ENCODE measurements around the gene CSF1R. TPM values are rescaled to one million over a fixed set of nuclear protein-coding genes. Genes with fewer than 3 reads are reported as not detected.

CSF1R gene
- total RNA-seq, 1 donor from 2014 or later = not detected

DNA sequence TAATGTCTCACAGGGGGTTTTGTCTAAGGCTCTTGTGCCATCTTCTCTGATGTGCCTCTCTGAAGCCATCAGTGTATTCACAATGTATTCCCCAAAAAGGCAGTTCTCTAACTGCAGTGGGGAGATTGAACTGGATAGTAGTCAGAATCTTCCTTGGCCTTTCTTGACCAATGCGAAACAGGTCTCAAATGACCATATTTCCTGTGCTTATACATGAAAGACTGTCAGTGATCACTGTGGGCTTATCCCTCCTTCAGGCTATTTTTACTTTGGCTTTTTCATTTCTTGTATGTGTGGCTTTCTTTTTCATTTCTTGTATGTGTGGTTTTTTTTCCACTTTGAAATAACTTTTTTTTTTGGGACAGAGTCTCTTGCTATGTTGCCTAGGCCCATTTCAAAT is 66.1 kb downstream of the CSF1R start:
- TF ChIP-seq, protein P1, sequence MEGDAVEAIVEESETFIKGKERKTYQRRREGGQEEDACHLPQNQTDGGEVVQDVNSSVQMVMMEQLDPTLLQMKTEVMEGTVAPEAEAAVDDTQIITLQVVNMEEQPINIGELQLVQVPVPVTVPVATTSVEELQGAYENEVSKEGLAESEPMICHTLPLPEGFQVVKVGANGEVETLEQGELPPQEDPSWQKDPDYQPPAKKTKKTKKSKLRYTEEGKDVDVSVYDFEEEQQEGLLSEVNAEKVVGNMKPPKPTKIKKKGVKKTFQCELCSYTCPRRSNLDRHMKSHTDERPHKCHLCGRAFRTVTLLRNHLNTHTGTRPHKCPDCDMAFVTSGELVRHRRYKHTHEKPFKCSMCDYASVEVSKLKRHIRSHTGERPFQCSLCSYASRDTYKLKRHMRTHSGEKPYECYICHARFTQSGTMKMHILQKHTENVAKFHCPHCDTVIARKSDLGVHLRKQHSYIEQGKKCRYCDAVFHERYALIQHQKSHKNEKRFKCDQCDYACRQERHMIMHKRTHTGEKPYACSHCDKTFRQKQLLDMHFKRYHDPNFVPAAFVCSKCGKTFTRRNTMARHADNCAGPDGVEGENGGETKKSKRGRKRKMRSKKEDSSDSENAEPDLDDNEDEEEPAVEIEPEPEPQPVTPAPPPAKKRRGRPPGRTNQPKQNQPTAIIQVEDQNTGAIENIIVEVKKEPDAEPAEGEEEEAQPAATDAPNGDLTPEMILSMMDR (IDR thresholded peaks at IDR 0.05; ENCODE audit: partially characterized antibody, unreplicated experiment) = no peak
- Mint-ChIP-seq H3K36me3 (ENCODE audit: unreplicated experiment) (peaks cover 8% of the 10 kb centered on the region), H3K4me1 (ENCODE audit: low read depth, unreplicated experiment) (no peaks in the 10 kb centered on the region), H3K9me3 (ENCODE audit: unreplicated experiment) (no peaks in the 10 kb centered on the region), H3K27me3 (ENCODE audit: unreplicated experiment) (no peaks in the 10 kb centered on the region), H3K4me3 (ENCODE audit: unreplicated experiment) (no peak overlapping the region), H3K27ac (ENCODE audit: unreplicated experiment) (no peak overlapping the region)
- DNase-seq = no peak

DNA sequence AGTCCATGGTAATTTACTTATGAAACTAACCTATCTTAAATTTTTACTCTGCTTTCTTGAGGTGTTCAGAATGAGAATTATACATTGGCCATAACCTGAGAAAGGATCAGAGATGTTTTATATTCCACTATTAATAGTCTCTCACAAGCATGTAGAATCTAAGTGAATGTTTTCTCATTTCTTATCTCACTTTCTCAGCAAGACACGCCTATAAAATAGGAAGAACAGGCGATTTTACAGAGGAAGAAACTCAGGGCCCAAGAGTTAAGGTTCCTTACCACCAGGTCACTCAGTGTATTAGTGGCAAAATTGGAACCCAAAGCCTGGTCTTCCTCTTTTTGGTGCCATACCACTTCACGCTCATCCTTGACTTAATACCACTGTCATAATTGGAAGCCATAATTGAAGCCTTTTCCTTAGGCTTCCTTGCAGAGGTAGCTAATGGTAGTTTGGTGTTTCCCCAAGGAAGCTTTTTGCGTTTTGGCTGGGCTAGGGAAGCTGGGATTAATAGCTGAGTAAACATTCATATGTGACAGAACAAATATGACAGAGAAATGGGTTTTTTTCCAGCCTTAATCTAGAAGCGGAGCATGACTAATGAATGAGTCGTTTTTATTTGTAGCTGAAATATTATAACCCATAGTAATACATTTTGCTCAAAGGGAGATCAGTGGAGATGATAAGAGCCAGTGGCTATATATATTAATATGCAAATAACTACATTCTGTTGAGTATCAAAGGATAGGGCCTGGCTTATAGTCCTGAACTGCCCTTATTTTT is 68.9 kb downstream of the CSF1R start:
- no peaks in the 10 kb centered on the region for H3K27me3 Mint-ChIP-seq (ENCODE audit: unreplicated experiment)
- peaks cover 16% of the 10 kb centered on the region for H3K36me3 Mint-ChIP-seq (ENCODE audit: unreplicated experiment)
- H3K9me3 Mint-ChIP-seq (ENCODE audit: unreplicated experiment) = no peaks in the 10 kb centered on the region

DNA sequence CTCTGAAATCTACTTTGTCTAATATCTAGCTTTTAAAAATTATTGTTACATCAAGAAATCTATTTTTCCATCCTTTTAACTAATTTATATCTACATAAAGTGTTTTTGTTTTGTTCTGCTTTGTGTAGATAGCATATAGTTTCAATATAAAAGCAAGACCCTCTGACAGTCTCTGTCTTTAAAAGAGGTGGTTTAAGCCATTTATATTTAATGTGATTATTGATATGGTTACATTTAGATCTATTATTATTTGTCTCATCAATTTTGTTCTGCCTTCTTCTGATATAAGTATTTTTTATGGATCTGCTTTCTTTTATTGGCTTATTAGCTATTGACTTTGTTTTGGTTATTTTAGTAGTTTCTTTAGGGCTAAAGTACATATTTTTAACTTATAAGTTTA is 69.8 kb downstream of the CSF1R start:
- no peaks in the 10 kb centered on the region for H3K27me3 Mint-ChIP-seq (ENCODE audit: unreplicated experiment)
- TF ChIP-seq, protein P1 (IDR thresholded peaks at IDR 0.05; ENCODE audit: partially characterized antibody, unreplicated experiment) = no peak
- H3K36me3 Mint-ChIP-seq (ENCODE audit: unreplicated experiment) = peaks cover 16% of the 10 kb centered on the region

More for the DNA sequence above, 68.9 kb downstream of the CSF1R start:
- no peak for DNase-seq
- Mint-ChIP-seq H3K27ac (ENCODE audit: unreplicated experiment) (no peak overlapping the region), H3K4me3 (ENCODE audit: unreplicated experiment) (no peak overlapping the region), H3K4me1 (ENCODE audit: low read depth, unreplicated experiment) (no peaks in the 10 kb centered on the region)
- TF ChIP-seq, protein P1 (IDR thresholded peaks at IDR 0.05; ENCODE audit: partially characterized antibody, unreplicated experiment) = no peak

DNA sequence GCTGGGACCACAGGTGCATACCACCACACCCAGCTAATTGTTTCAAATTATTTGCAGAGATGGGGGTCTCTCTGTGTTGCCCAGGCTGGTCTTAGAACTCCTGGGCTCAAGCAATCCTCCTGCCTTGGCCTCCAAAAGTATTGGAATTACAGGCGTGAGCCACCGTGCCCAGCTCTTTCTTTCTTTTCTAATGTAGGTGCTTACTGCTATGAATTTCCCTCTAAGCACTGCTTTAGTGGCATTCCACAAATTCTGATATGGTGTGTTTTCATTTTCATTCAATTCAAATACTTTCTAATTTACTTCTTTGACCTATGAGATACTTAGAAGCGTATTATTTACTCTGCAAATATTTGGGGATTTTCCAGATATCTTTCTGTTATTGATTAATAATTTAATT is 70.9 kb downstream of the CSF1R start:
- DNase-seq = no peak
- H3K9me3 Mint-ChIP-seq (ENCODE audit: unreplicated experiment) = no peaks in the 10 kb centered on the region
- H3K27ac Mint-ChIP-seq (ENCODE audit: unreplicated experiment) = no peak overlapping the region
- no peak overlapping the region for H3K4me3 Mint-ChIP-seq (ENCODE audit: unreplicated experiment)
- H3K27me3 Mint-ChIP-seq (ENCODE audit: unreplicated experiment) = no peaks in the 10 kb centered on the region
- H3K4me1 Mint-ChIP-seq (ENCODE audit: low read depth, unreplicated experiment) = no peaks in the 10 kb centered on the region
- H3K36me3 Mint-ChIP-seq (ENCODE audit: unreplicated experiment) = peaks cover 16% of the 10 kb centered on the region
- TF ChIP-seq, protein P1 (IDR thresholded peaks at IDR 0.05; ENCODE audit: partially characterized antibody, unreplicated experiment) = no peak

More for the DNA sequence above, 69.8 kb downstream of the CSF1R start:
- H3K4me1 Mint-ChIP-seq (ENCODE audit: low read depth, unreplicated experiment) = no peaks in the 10 kb centered on the region
- no peak overlapping the region for H3K4me3 Mint-ChIP-seq (ENCODE audit: unreplicated experiment)
- H3K27ac Mint-ChIP-seq (ENCODE audit: unreplicated experiment) = no peak overlapping the region
- no peaks in the 10 kb centered on the region for H3K9me3 Mint-ChIP-seq (ENCODE audit: unreplicated experiment)
- DNase-seq = no peak

DNA sequence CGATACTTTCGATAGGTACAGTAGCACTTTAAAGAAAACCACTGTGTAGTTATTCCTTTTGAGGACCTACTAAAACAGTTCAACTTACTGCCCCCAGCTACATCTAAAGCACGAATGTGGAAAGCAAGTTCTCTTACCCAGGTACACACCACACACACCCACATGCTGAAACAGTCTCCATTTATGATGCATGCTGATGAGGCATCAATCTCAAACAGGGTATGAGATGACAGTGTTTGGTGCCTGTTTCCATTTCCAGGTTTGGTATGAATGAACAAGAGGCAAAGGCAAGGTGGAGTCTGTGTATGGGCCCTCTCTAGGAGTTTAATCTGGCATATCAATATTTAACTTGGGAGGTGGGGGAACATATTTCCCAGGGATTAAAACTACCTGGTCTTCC is 71.9 kb downstream of the CSF1R start:
- Mint-ChIP-seq H3K4me1 (ENCODE audit: low read depth, unreplicated experiment) (no peaks in the 10 kb centered on the region), H3K27me3 (ENCODE audit: unreplicated experiment) (no peaks in the 10 kb centered on the region), H3K36me3 (ENCODE audit: unreplicated experiment) (peaks cover 16% of the 10 kb centered on the region), H3K9me3 (ENCODE audit: unreplicated experiment) (no peaks in the 10 kb centered on the region), H3K27ac (ENCODE audit: unreplicated experiment) (no peak overlapping the region), H3K4me3 (ENCODE audit: unreplicated experiment) (no peak overlapping the region)
- TF ChIP-seq, protein P1 (IDR thresholded peaks at IDR 0.05; ENCODE audit: partially characterized antibody, unreplicated experiment) = no peak
- DNase-seq = no peak
